ENCODE measurements around the gene NKAIN4. TPM values are rescaled to one million over a fixed set of nuclear protein-coding genes. Genes with fewer than 3 reads are reported as not detected.

Gene NKAIN4
- total RNA-seq, result not detected in 2 replicates
- total RNA-seq (2013), result 0.72 TPM
- not detected in 2 replicates for polyA plus RNA-seq
- polyA minus RNA-seq, result not detected in 2 replicates

- CTCF ChIA-PET, result no interaction called here
- peak within 1 kb of the TSS; percentile 55 for H3K4me3 Mint-ChIP-seq
Measured at GRCh38 chr20:63254232-63254605, at the start of gene NKAIN4. Gene NKAIN4 (minus strand): TSS chr20:63254463. CDS start chr20:63254450, 13 bp downstream.

More at GRCh38 chr20:63254232-63254605, at the start of gene NKAIN4:
- peak within 1 kb of the TSS; percentile 65 for H3K4me2 ChIP-seq (replicated peaks; ENCODE audit: low read depth, low read length, poor library complexity, severe bottlenecking)
- no peak within 1 kb of the TSS for H3K27ac Mint-ChIP-seq
- H3K4me1 Mint-ChIP-seq, result peaks cover 10% of the 10 kb centered on the region
- peak within 1 kb of the TSS; percentile 29 for H3K9ac ChIP-seq (ENCODE audit: low read length)
- H3K4me3 ChIP-seq (ENCODE audit: control extremely low read depth in 1 of 5, extremely low read depth in 1 of 5, insufficient read depth in 1 of 5, low read depth in 2 of 5, low read length in 4 of 5), result peak within 1 kb of the TSS in 3 of 5 experiments; percentile 19 to 25 (median 23)
- POLR2A ChIA-PET, result no interaction called here
- no peaks in the 10 kb centered on the region for H3K36me3 ChIP-seq (replicated peaks in 1 of 2; ENCODE audit: control extremely low read depth in 1 of 2, control insufficient read depth in 1 of 2, extremely low read depth in 1 of 2, insufficient read depth in 2 of 2, low read length in 1 of 2)
- DNase-seq, result no peak
- H4K20me1 ChIP-seq (ENCODE audit: control insufficient read depth, insufficient read depth, low read length, poor library complexity, severe bottlenecking), result no peaks in the 10 kb centered on the region
- intact Hi-C loops (cut with micrococcal nuclease), result no loop called here
- H3K27me3 Mint-ChIP-seq, result peaks cover 47% of the 10 kb centered on the region
- H3K27ac ChIP-seq (ENCODE audit: low read length in 2 of 2), result no peak within 1 kb of the TSS
- H3K4me1 ChIP-seq (ENCODE audit: control insufficient read depth in 2 of 2, insufficient read depth in 2 of 2, low read length in 2 of 2), result peaks cover 8 to 11% of the 10 kb centered on the region in 2 donors
- no peak for ATAC-seq (ENCODE audit: low read depth)
- 3% methylated on average over 30 of the region's 46 CpGs for WGBS (ENCODE audit: insufficient coverage)
- H3K9me3 ChIP-seq (ENCODE audit: control extremely low read depth in 1 of 3, control insufficient read depth in 2 of 3, insufficient read depth in 1 of 3, low read length in 2 of 3), result no peaks in the 10 kb centered on the region
- TF ChIP-seq CTCF (IDR thresholded peaks at IDR 0.05) (no peak), EZH2 (IDR thresholded peaks at IDR 0.05; ENCODE audit: borderline replicate concordance, insufficient read depth, low read depth, low read length, poor library complexity, severe bottlenecking) (no peak)
- H3K27me3 ChIP-seq (replicated peaks in 1 of 4; ENCODE audit: control extremely low read depth in 1 of 4, control insufficient read depth in 3 of 4, insufficient read depth in 4 of 4, low read length in 3 of 4), result peaks cover 0 to 48% (median 14%) of the 10 kb centered on the region in 4 experiments
- H3K79me2 ChIP-seq (ENCODE audit: control insufficient read depth, insufficient read depth, low read length), result no peaks in the 10 kb centered on the region
- peak within 1 kb of the TSS; percentile 22 for H2AFZ ChIP-seq (ENCODE audit: insufficient read depth, low read depth, low read length, poor library complexity, severe bottlenecking)
- H3K9me3 Mint-ChIP-seq (ENCODE audit: insufficient read depth), result no peaks in the 10 kb centered on the region
